Natural killer cell (primary cell): ENCODE results near the gene SLC44A3. TPM values are rescaled to one million over a fixed set of nuclear protein-coding genes. Genes with fewer than 3 reads are reported as not detected.

Experiments
- ATAC-seq, 3 donors: fragments of 150-1000 bp in 2 of 3; fragments of 200-7000 bp in 1 of 3; cut with Tn5 transposase; 1 replicate in 1 of 3; 2 replicates in 2 of 3; pipeline ENCODE4 v1.10.0; 2021; ENCODE audit warnings: mild to moderate bottlenecking in 2 of 3, moderate library complexity in 2 of 3
- DNase-seq, 2 donors: peaks; one replicate each; pipeline versions ENCODE4 v3.0.0 to v3.0.0-alpha.2; 2013 to 2021; ENCODE audit warnings: mixed read lengths in 1 of 2
- H3K27ac ChIP-seq: one replicate; pipeline ENCODE4 v1.5.1; 2013; ENCODE audit warnings: mild to moderate bottlenecking, low read length
- H3K27me3 ChIP-seq: one replicate; pipeline ENCODE4 v1.6.1; 2013; ENCODE audit warnings: low read length; ENCODE audit not compliant: control insufficient read depth, insufficient read depth
- H3K36me3 ChIP-seq: one replicate; pipeline ENCODE4 v1.6.1; 2013; ENCODE audit warnings: low read length; ENCODE audit not compliant: control insufficient read depth, insufficient read depth
- H3K4me1 ChIP-seq: one replicate; pipeline ENCODE4 v1.6.1; 2013; ENCODE audit warnings: low read length; ENCODE audit not compliant: control insufficient read depth, insufficient read depth
- H3K4me3 ChIP-seq: one replicate; pipeline ENCODE4 v1.5.1; 2013; ENCODE audit warnings: low read length
- H3K9me3 ChIP-seq: one replicate; pipeline ENCODE4 v1.6.1; 2013; ENCODE audit warnings: low read length; ENCODE audit not compliant: control insufficient read depth, insufficient read depth
- H3K27ac Mint-ChIP-seq, 2 donors: one replicate each; pipeline ENCODE4 v1.8.0; 2022; ENCODE audit warnings: mild to moderate bottlenecking in 2 of 2, mixed read lengths in 2 of 2, moderate library complexity in 1 of 2
- H3K27me3 Mint-ChIP-seq, 2 donors: one replicate each; pipeline ENCODE4 v1.8.0; 2022; ENCODE audit warnings: low read depth in 2 of 2, mixed read lengths in 2 of 2
- H3K36me3 Mint-ChIP-seq: one replicate; pipeline ENCODE4 v1.8.0; 2022; ENCODE audit warnings: mixed read lengths
- H3K4me1 Mint-ChIP-seq, 2 donors: one replicate each; pipeline ENCODE4 v1.8.0; 2022; ENCODE audit warnings: mixed read lengths in 2 of 2
- H3K4me3 Mint-ChIP-seq: one replicate; pipeline ENCODE4 v1.8.0; 2022; ENCODE audit warnings: mild to moderate bottlenecking, moderate library complexity, mixed read lengths
- H3K9me3 Mint-ChIP-seq, 2 donors: one replicate each; pipeline ENCODE4 v1.8.0; 2022; ENCODE audit warnings: mixed read lengths in 2 of 2
- CTCF ChIP-seq: fragments of 200-600 bp; IDR thresholded peaks from one replicate; pipeline ENCODE4 v1.8.0; 2022; ENCODE audit warnings: antibody characterized with exemption
- WGBS: methylation state at CpG from one replicate; pipeline ENCODE4 v1.1.7; 2013; ENCODE audit warnings: missing lambda C conversion rate; ENCODE audit not compliant: insufficient coverage; 5-methylcytosine and 5-hydroxymethylcytosine counted together
- intact Hi-C: fragments of 100-400 bp; cut with micrococcal nuclease; formaldehyde crosslinking; loops from one replicate; pipeline ENCODE4 v1.14.2; 2022
- total RNA-seq, 4 donors: library from RNA; stranded (reverse); fragments of 120-200 nt in 1 of 4; gene quantifications; one replicate each; pipeline versions ENCODE4 v1.2.3 to v1.2.4, GENCODE V29; 2013 to 2022

SLC44A3 gene
- under 1 TPM in 1 of 3 donors, not detected in 2; 0.58 TPM for total RNA-seq
- total RNA-seq (2013) = 0.61 TPM

- H3K4me1 ChIP-seq = peaks cover 10% of the 10 kb centered on the region
- H3K9me3 ChIP-seq = no peaks in the 10 kb centered on the region
- no peak within 1 kb of the TSS for H3K27ac Mint-ChIP-seq
- 2% methylated on average over 77 of the region's 77 CpGs for WGBS
- H3K4me3 ChIP-seq = peak within 1 kb of the TSS; percentile 6
- H3K4me3 Mint-ChIP-seq = peak within 1 kb of the TSS; percentile 79
- no peak for TF ChIP-seq CTCF
- H3K27me3 ChIP-seq = peaks cover 29% of the 10 kb centered on the region
- H3K4me1 Mint-ChIP-seq = peaks cover 0 to 5% of the 10 kb centered on the region in 2 donors
- no peak within 1 kb of the TSS for H3K27ac ChIP-seq
- no peaks in the 10 kb centered on the region for H3K36me3 Mint-ChIP-seq
- H3K9me3 Mint-ChIP-seq = no peaks in the 10 kb centered on the region
- ATAC-seq (peak; percentile 55 to 88 (median 70)), DNase-seq (peak in 1 of 2 donors; percentile 17)
- intact Hi-C loops = no loop called here
- peaks cover 19 to 29% of the 10 kb centered on the region in 2 donors for H3K27me3 Mint-ChIP-seq
- no peaks in the 10 kb centered on the region for H3K36me3 ChIP-seq
Observed at GRCh38 chr1:94819945-94820746, at the start of gene SLC44A3. Gene SLC44A3, plus strand, starts transcription at chr1:94820357. Its CDS starts 95 bp downstream, at chr1:94820452.

GRCh38 chr1:94772230-94772641 is 47.9 kb upstream of the SLC44A3 start:
- H3K4me1 Mint-ChIP-seq = no peaks in the 10 kb centered on the region
- 82% methylated on average over 5 of the region's 5 CpGs for WGBS
- peaks cover 5% of the 10 kb centered on the region for H3K9me3 ChIP-seq
- no peak overlapping the region for H3K4me3 ChIP-seq
- H3K27ac Mint-ChIP-seq = no peak overlapping the region
- H3K27me3 ChIP-seq = peaks cover 2% of the 10 kb centered on the region
- no peak for DNase-seq
- TF ChIP-seq CTCF = no peak
- no peak for ATAC-seq
- intact Hi-C loops = no loop called here
- H3K9me3 Mint-ChIP-seq = no peaks in the 10 kb centered on the region
- no peak overlapping the region for H3K27ac ChIP-seq
- H3K4me1 ChIP-seq = no peaks in the 10 kb centered on the region
- H3K36me3 ChIP-seq = no peaks in the 10 kb centered on the region
- H3K4me3 Mint-ChIP-seq = no peak overlapping the region
- peaks cover 2 to 6% of the 10 kb centered on the region in 2 donors for H3K27me3 Mint-ChIP-seq
- H3K36me3 Mint-ChIP-seq = no peaks in the 10 kb centered on the region

GRCh38 chr1:94772845-94773244 is 47.3 kb upstream of the SLC44A3 start:
- TF ChIP-seq CTCF = no peak
- Histone ChIP-seq H3K4me1 (no peaks in the 10 kb centered on the region), H3K36me3 (no peaks in the 10 kb centered on the region), H3K9me3 (peaks cover 5% of the 10 kb centered on the region), H3K27me3 (peaks cover 2% of the 10 kb centered on the region), H3K27ac (no peak overlapping the region), H3K4me3 (no peak overlapping the region)
- Mint-ChIP-seq H3K4me1 (no peaks in the 10 kb centered on the region), H3K27ac (no peak overlapping the region), H3K27me3 (peaks cover 3 to 6% of the 10 kb centered on the region in 2 donors), H3K36me3 (no peaks in the 10 kb centered on the region), H3K9me3 (no peaks in the 10 kb centered on the region), H3K4me3 (no peak overlapping the region)
- ATAC-seq (no peak), DNase-seq (no peak)
- intact Hi-C loops = no loop called here
- 8% methylated on average over 2 of the region's 3 CpGs for WGBS
